ENCODE results near the gene CYP3A7. TPM values are rescaled to one million over a fixed set of nuclear protein-coding genes. Genes with fewer than 3 reads are reported as not detected.
"Not testable (repeated sequence)": the region's sequence is repeated elsewhere in the genome, so short reads cannot be mapped to it uniquely, and the experiment has no call there.

Gene CYP3A7
- total RNA-seq: 0.12 TPM in 1 of 2 replicates, not detected in the other

DNA sequence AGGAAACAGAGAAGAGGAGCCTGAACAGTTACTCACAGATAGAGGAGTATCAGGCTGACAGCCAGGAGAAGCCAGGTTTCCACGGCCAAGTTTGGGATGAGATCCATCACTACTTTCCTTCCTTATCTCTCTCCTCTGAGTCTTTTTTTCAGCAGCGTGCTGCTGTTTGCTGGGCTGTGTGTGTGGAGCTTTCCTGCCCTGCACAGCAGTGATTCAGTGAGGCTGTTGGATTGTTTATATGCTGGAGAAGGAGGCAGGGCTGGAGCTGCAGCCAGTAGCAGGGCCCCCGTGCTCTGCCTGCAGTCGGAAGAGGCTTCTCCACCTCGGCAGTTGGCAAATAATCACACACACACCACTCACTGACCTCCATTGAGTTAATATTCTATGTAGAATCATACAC, at the start of gene CYP3A7:
CYP3A7 (minus strand) TSS at position 210 of the 400 bp plus-strand sequence; CDS start at position 107, 103 bp downstream.
- TF ChIP-seq CTCF (conservative IDR thresholded peaks at IDR 0.05; ENCODE audit: low read depth, low read length): no peak
- H3K4me3 ChIP-seq (ENCODE audit: low read depth, low read length): no peak within 1 kb of the TSS
- no peak for DNase-seq (ENCODE audit: low read depth)

- no peak within 1 kb of the TSS for H3K4me3 ChIP-seq (ENCODE audit: low read depth, low read length)
- no peak for TF ChIP-seq CTCF (conservative IDR thresholded peaks at IDR 0.05; ENCODE audit: low read depth, low read length)
- no peak for DNase-seq (ENCODE audit: low read depth)
Measured at GRCh38 chr7:99784007-99784406, 49.0 kb upstream of the CYP3A7 start, which contains the start of gene CYP3A4. TSS of gene CYP3A4 (minus strand) at chr7:99784184. CDS start at chr7:99784081, 103 bp downstream.

DNA sequence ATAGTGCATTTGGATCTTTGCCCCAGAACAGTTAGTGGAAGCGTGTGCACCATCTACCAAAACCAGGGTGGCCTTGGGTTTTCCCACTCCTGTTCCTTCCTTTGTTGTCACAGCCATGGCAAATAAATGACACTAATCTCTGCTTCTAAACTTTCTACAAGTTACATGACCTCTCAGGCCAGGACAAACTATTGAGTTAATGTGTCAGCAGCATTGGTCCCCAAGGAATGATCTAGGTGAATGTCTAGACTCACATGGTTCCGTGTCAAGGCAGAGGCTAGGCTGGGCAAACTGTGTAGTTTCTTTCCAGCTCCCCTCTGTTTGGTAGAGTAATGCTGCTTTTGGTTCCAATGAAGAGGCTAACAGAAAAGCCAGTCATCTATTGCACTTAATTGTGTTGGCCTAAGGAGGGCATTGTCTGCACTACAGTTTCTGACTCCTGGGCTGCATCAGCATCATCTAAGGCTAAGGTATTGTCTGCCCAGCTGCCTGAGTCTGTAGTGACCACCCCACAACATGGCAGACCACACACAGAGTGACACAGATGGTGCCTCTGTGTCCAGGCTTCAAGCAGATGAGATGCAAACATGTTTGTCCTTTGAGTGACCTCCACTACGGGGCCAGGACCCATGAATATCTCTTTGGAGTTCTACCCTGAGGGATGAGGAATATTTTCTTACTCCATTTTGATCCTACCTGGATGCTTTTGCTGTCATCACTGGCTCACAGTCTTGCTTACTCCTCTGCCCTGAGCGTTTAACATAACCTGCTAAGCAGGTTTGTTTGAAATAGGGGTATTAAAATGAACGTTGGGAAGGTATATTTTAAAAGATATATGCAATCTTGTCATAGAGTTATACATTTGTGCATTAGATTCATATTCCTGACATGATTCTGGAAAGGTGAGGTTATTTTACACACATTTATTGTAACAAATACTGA, 47.3 kb upstream of the CYP3A7 start:
- DNase-seq (ENCODE audit: low read depth): no peak
- TF ChIP-seq CTCF (conservative IDR thresholded peaks at IDR 0.05; ENCODE audit: low read depth, low read length): no peak
- H3K4me3 ChIP-seq (ENCODE audit: low read depth, low read length): no peak overlapping the region

DNA sequence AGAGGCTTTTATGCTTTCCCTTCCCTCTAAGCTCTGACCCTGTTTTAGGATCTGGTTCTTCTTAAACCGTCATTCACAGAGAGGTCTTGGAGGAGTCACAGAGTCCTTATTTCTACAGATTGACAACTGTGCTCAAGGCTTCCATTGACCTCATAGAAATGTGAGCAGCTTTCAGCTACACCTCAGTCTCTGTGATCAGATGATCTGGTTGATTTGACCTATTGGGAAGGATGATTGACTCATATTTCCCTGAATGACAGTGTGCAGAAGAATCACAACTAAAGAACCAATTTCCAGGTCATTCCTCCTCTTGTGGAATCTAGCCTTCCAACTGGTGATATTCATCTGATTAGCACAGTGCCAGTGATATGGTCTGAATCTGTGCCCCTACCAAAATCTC, 45.6 kb upstream of the CYP3A7 start:
- TF ChIP-seq CTCF (conservative IDR thresholded peaks at IDR 0.05; ENCODE audit: low read depth, low read length): no peak
- H3K4me3 ChIP-seq (ENCODE audit: low read depth, low read length): no peak overlapping the region
- DNase-seq (ENCODE audit: low read depth): no peak

DNA sequence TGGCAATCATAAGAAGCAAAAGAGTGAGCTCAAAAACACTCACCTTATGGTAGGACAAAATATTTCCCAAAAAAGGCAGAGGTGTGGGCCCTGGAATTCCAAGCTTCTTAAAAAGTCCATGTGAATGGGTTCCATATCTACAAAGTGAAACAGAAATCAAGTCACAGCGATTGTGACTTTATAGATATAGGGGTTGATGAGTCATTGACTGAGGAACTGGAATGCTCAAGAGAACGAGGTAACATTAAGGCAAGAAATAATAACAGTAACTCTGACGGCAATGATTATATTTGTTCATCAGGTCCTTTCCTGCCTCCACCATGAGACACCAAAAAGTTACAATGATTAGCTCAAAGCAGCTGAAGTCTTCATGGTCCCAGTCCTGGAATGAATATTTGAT, 45.0 kb upstream of the CYP3A7 start:
- TF ChIP-seq CTCF (conservative IDR thresholded peaks at IDR 0.05; ENCODE audit: low read depth, low read length): no peak
- DNase-seq (ENCODE audit: low read depth): no peak
- no peak overlapping the region for H3K4me3 ChIP-seq (ENCODE audit: low read depth, low read length)

- TF ChIP-seq CTCF (conservative IDR thresholded peaks at IDR 0.05; ENCODE audit: low read depth, low read length): no peak
- no peak for DNase-seq (ENCODE audit: low read depth)
- H3K4me3 ChIP-seq (ENCODE audit: low read depth, low read length): no peak overlapping the region
Measured at GRCh38 chr7:99778880-99779279, 43.9 kb upstream of the CYP3A7 start.

- DNase-seq (ENCODE audit: low read depth); H3K4me3 ChIP-seq (ENCODE audit: low read depth, low read length): not testable (repeated sequence)
Measured at GRCh38 chr7:99773395-99773794, 38.4 kb upstream of the CYP3A7 start.
